ENCODE results near the gene EDNRB. TPM values are rescaled to one million over a fixed set of nuclear protein-coding genes. Genes with fewer than 3 reads are reported as not detected.

EDNRB gene
- total and polyA plus RNA-seq, 2 experiments from 2014 or later, result 0.11 to 0.32 TPM

GRCh38 chr13:77907666-77908341 lies 10.8 kb downstream of the EDNRB start:
- H3K27ac ChIP-seq, result no peak overlapping the region
- H3K4me2 ChIP-seq (ENCODE audit: unreplicated experiment), result no peak overlapping the region
- H3K27me3 ChIP-seq (replicated peaks; ENCODE audit: insufficient read depth), result no peaks in the 10 kb centered on the region
- no peaks in the 10 kb centered on the region for H3K4me1 ChIP-seq (ENCODE audit: insufficient read depth)
- H3K36me3 ChIP-seq (ENCODE audit: low read depth), result no peaks in the 10 kb centered on the region
- DNase-seq, result no peak
- 87 to 92% methylated on average over 5 of the region's 5 CpGs for WGBS, 2 experiments (ENCODE audit: low coverage in 1 of 2, low lambda C conversion rate in 2 of 2, missing lambda C conversion rate in 2 of 2)
- TF ChIP-seq EZH2 (IDR thresholded peaks at IDR 0.05; ENCODE audit: insufficient read depth, poor library complexity, severe bottlenecking), result no peak
- no peak for TF ChIP-seq EZH2phosphoT487 (IDR thresholded peaks at IDR 0.05; ENCODE audit: insufficient read depth, low read depth)
- H3F3A ChIP-seq (ENCODE audit: insufficient read depth), result no peaks in the 10 kb centered on the region
- no peaks in the 10 kb centered on the region for H3K79me2 ChIP-seq (ENCODE audit: insufficient read depth)
- in situ Hi-C loops (cut with MboI), result no loop called here
- no peaks in the 10 kb centered on the region for H3K9me3 ChIP-seq (ENCODE audit: low read depth)
- H4K20me1 ChIP-seq (ENCODE audit: insufficient read depth), result no peaks in the 10 kb centered on the region
- H3K9ac ChIP-seq, result no peak overlapping the region
- no peaks in the 10 kb centered on the region; the same call in 1 of the 2 replicates for H3K9me2 ChIP-seq (ENCODE audit: insufficient read depth)
- H2AFZ ChIP-seq, result no peak overlapping the region
- H3K4me3 ChIP-seq, result no peak overlapping the region

- 89 to 90% methylated on average over 4 of the region's 4 CpGs for WGBS, 2 experiments (ENCODE audit: low coverage in 1 of 2, low lambda C conversion rate in 2 of 2, missing lambda C conversion rate in 2 of 2)
- H3K27ac ChIP-seq, result no peak overlapping the region
- no peaks in the 10 kb centered on the region for H3F3A ChIP-seq (ENCODE audit: insufficient read depth)
- no peaks in the 10 kb centered on the region for H4K20me1 ChIP-seq (ENCODE audit: insufficient read depth)
- H3K4me3 ChIP-seq, result no peak overlapping the region
- no peak overlapping the region for H3K4me2 ChIP-seq (ENCODE audit: unreplicated experiment)
- no peaks in the 10 kb centered on the region for H3K9me3 ChIP-seq (ENCODE audit: low read depth)
- H3K27me3 ChIP-seq (replicated peaks; ENCODE audit: insufficient read depth), result no peaks in the 10 kb centered on the region
- no peak overlapping the region for H3K9ac ChIP-seq
- no peak overlapping the region for H2AFZ ChIP-seq
- in situ Hi-C loops (cut with MboI), result no loop called here
- TF ChIP-seq EZH2 (IDR thresholded peaks at IDR 0.05; ENCODE audit: insufficient read depth, poor library complexity, severe bottlenecking) (no peak), EZH2phosphoT487 (IDR thresholded peaks at IDR 0.05; ENCODE audit: insufficient read depth, low read depth) (no peak)
- no peaks in the 10 kb centered on the region for H3K4me1 ChIP-seq (ENCODE audit: insufficient read depth)
- H3K9me2 ChIP-seq (ENCODE audit: insufficient read depth), result no peaks in the 10 kb centered on the region
- no peak for DNase-seq
- no peaks in the 10 kb centered on the region for H3K36me3 ChIP-seq (ENCODE audit: low read depth)
- H3K79me2 ChIP-seq (ENCODE audit: insufficient read depth), result no peaks in the 10 kb centered on the region
Measured at GRCh38 chr13:77904031-77904430, 14.6 kb downstream of the EDNRB start.

- Histone ChIP-seq H3K36me3 (ENCODE audit: low read depth) (no peaks in the 10 kb centered on the region), H4K20me1 (ENCODE audit: insufficient read depth) (no peaks in the 10 kb centered on the region), H3K27me3 (replicated peaks; ENCODE audit: insufficient read depth) (no peaks in the 10 kb centered on the region), H3K9ac (no peak overlapping the region), H2AFZ (no peak overlapping the region), H3K9me3 (ENCODE audit: low read depth) (no peaks in the 10 kb centered on the region), H3K27ac (no peak overlapping the region), H3K4me2 (ENCODE audit: unreplicated experiment) (no peak overlapping the region), H3K4me3 (no peak overlapping the region), H3F3A (ENCODE audit: insufficient read depth) (peaks cover 2% of the 10 kb centered on the region; the same call in 1 of the 2 replicates), H3K4me1 (ENCODE audit: insufficient read depth) (peaks cover 3% of the 10 kb centered on the region; the same call in 1 of the 2 replicates), H3K9me2 (ENCODE audit: insufficient read depth) (no peaks in the 10 kb centered on the region), H3K79me2 (ENCODE audit: insufficient read depth) (no peaks in the 10 kb centered on the region)
- in situ Hi-C loops (cut with MboI), result no loop called here
- 53 to 64% methylated on average over 1 of the region's 1 CpG for WGBS, 2 experiments (ENCODE audit: low coverage in 1 of 2, low lambda C conversion rate in 2 of 2, missing lambda C conversion rate in 2 of 2)
- no peak for DNase-seq
- no peak for TF ChIP-seq EZH2phosphoT487 (IDR thresholded peaks at IDR 0.05; ENCODE audit: insufficient read depth, low read depth)
- no peak for TF ChIP-seq EZH2 (IDR thresholded peaks at IDR 0.05; ENCODE audit: insufficient read depth, poor library complexity, severe bottlenecking)
Measured at GRCh38 chr13:77903435-77903834, 15.2 kb downstream of the EDNRB start.

DNA sequence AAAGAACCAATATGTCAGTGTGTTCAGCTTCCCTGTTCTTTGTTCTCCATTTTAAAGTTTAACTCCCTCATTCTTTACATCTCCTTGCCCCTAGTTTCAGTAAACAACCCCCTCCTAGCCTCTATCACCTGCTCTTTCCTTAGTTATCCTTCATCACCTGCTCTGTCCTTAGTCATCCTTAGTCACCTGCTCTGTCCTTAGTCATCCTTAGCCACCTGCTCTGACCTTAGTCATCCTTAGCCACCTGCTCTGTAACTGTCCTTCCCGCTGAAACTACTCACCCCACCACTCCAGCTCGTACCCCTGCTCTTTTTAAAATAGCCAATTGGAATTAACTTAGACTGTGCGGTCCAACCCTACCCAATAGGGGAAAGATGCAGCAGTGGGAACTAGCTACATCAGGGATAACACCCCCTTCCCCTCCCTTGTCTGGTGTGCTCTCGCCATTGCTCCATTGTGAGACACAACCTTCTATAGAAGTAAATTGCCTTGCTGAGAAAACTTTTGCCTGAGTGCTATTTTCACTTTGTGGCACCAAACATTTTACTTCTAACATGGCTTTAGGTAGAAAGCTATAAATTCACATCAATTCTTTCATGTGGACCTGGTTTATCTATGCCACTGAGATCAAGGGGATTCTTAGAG lies 16.2 kb downstream of the EDNRB start:
- Histone ChIP-seq H3K4me2 (ENCODE audit: unreplicated experiment) (no peak overlapping the region), H3K27ac (no peak overlapping the region), H3K79me2 (ENCODE audit: insufficient read depth) (no peaks in the 10 kb centered on the region), H3K9me3 (ENCODE audit: low read depth) (no peaks in the 10 kb centered on the region), H3K4me1 (ENCODE audit: insufficient read depth) (peaks cover 13% of the 10 kb centered on the region), H3K4me3 (no peak overlapping the region), H2AFZ (no peak overlapping the region), H3K36me3 (ENCODE audit: low read depth) (no peaks in the 10 kb centered on the region), H3K27me3 (replicated peaks; ENCODE audit: insufficient read depth) (no peaks in the 10 kb centered on the region), H4K20me1 (ENCODE audit: insufficient read depth) (no peaks in the 10 kb centered on the region), H3K9me2 (ENCODE audit: insufficient read depth) (no peaks in the 10 kb centered on the region), H3F3A (ENCODE audit: insufficient read depth) (peaks cover 12% of the 10 kb centered on the region; the same call in 1 of the 2 replicates), H3K9ac (no peak overlapping the region)
- WGBS, 2 experiments (ENCODE audit: low coverage in 1 of 2, low lambda C conversion rate in 2 of 2, missing lambda C conversion rate in 2 of 2), result 91 to 96% methylated on average over 4 of the region's 4 CpGs
- DNase-seq, result no peak
- in situ Hi-C loops (cut with MboI), result no loop called here
- TF ChIP-seq EZH2phosphoT487 (IDR thresholded peaks at IDR 0.05; ENCODE audit: insufficient read depth, low read depth), result no peak
- no peak for TF ChIP-seq EZH2 (IDR thresholded peaks at IDR 0.05; ENCODE audit: insufficient read depth, poor library complexity, severe bottlenecking)
